RWPE2 (cell line): ENCODE measurements around the gene SPRY4.

Experiments
- ATAC-seq: fragments of 200-7000 bp; cut with Tn5 transposase; 3 replicates; pipeline ENCODE4 v1.9.1; 2021; ENCODE audit warnings: low read depth
- DNase-seq: peaks from one replicate; pipeline ENCODE4 v3.0.0-alpha.2; 2020; ENCODE audit warnings: low spot score
- H3K27ac ChIP-seq: fragments of 450-650 bp; 2 replicates; pipeline ENCODE4 v1.5.1; 2017; ENCODE audit warnings: mild to moderate bottlenecking; ENCODE audit not compliant: poor library complexity, severe bottlenecking
- H3K27me3 ChIP-seq: fragments of 250-450 bp; sonication (Bioruptor Pico); 2 replicates; pipeline ENCODE4 v1.5.1; 2021; ENCODE audit warnings: mild to moderate bottlenecking, moderate library complexity; ENCODE audit not compliant: insufficient read depth, poor library complexity, severe bottlenecking
- H3K36me3 ChIP-seq: fragments of 250-450 bp; sonication (Bioruptor Pico); 2 replicates; pipeline ENCODE4 v1.5.1; 2020; ENCODE audit warnings: low read depth, mild to moderate bottlenecking, moderate library complexity
- H3K4me1 ChIP-seq: fragments of 250-450 bp; sonication (Bioruptor Pico); 2 replicates; pipeline ENCODE4 v1.5.1; 2021; ENCODE audit warnings: mild to moderate bottlenecking, moderate library complexity; ENCODE audit not compliant: insufficient read depth, poor library complexity, severe bottlenecking
- H3K4me3 ChIP-seq: fragments of 250-450 bp; sonication (Bioruptor Pico); 2 replicates; pipeline ENCODE4 v1.5.1; 2021; ENCODE audit warnings: mild to moderate bottlenecking, moderate library complexity; ENCODE audit not compliant: severe bottlenecking
- H3K9me3 ChIP-seq: fragments of 250-450 bp; sonication (Bioruptor Pico); 2 replicates; pipeline ENCODE4 v1.5.1; 2021; ENCODE audit warnings: mild to moderate bottlenecking, moderate library complexity; ENCODE audit not compliant: severe bottlenecking
- CTCF ChIP-seq: fragments of 450-650 bp; IDR thresholded peaks from one replicate; pipeline ENCODE4 v1.5.1; 2017; ENCODE audit warnings: mild to moderate bottlenecking, moderate library complexity; ENCODE audit not compliant: poor library complexity, severe bottlenecking

Gene SPRY4

GRCh38 chr5:142358121-142358520 lies 33.3 kb upstream of the SPRY4 start:
- H3K4me3 ChIP-seq = no peak overlapping the region
- no peaks in the 10 kb centered on the region for H3K36me3 ChIP-seq
- H3K4me1 ChIP-seq = peaks cover 29% of the 10 kb centered on the region
- ATAC-seq (no peak), DNase-seq (no peak)
- H3K27ac ChIP-seq = peak overlapping the region; percentile 77
- no peaks in the 10 kb centered on the region for H3K9me3 ChIP-seq
- no peak for TF ChIP-seq CTCF
- no peaks in the 10 kb centered on the region for H3K27me3 ChIP-seq

- ATAC-seq = no peak
- peak overlapping the region; percentile 46 for H3K4me3 ChIP-seq
- H3K4me1 ChIP-seq = peaks cover 23% of the 10 kb centered on the region
- no peaks in the 10 kb centered on the region for H3K27me3 ChIP-seq
- no peak for DNase-seq
- TF ChIP-seq CTCF = no peak
- H3K27ac ChIP-seq = peak overlapping the region; percentile 77
- no peaks in the 10 kb centered on the region for H3K36me3 ChIP-seq
- no peaks in the 10 kb centered on the region for H3K9me3 ChIP-seq
These were observed 32.8 kb upstream of the SPRY4 start for GRCh38 chr5:142357469-142358090.

GRCh38 chr5:142356716-142357468 lies 32.1 kb upstream of the SPRY4 start:
- DNase-seq (peak; percentile 85), ATAC-seq (peak; percentile 84)
- Histone ChIP-seq H3K27me3 (no peaks in the 10 kb centered on the region), H3K27ac (peak overlapping the region; percentile 77), H3K4me3 (peak overlapping the region; percentile 46), H3K4me1 (peaks cover 19% of the 10 kb centered on the region), H3K36me3 (no peaks in the 10 kb centered on the region), H3K9me3 (no peaks in the 10 kb centered on the region)
- TF ChIP-seq CTCF = no peak

GRCh38 chr5:142356349-142356715 lies 31.5 kb upstream of the SPRY4 start:
- Histone ChIP-seq H3K4me3 (peak overlapping the region; percentile 46), H3K27ac (peak overlapping the region; percentile 77), H3K9me3 (no peaks in the 10 kb centered on the region), H3K36me3 (no peaks in the 10 kb centered on the region), H3K27me3 (no peaks in the 10 kb centered on the region), H3K4me1 (peaks cover 19% of the 10 kb centered on the region)
- DNase-seq = no peak
- no peak for TF ChIP-seq CTCF
- no peak for ATAC-seq

GRCh38 chr5:142353071-142353472 lies 28.3 kb upstream of the SPRY4 start:
- Histone ChIP-seq H3K9me3 (no peaks in the 10 kb centered on the region), H3K27ac (no peak overlapping the region), H3K4me3 (no peak overlapping the region), H3K4me1 (peaks cover 10% of the 10 kb centered on the region), H3K27me3 (no peaks in the 10 kb centered on the region), H3K36me3 (no peaks in the 10 kb centered on the region)
- DNase-seq = no peak
- TF ChIP-seq CTCF = no peak
- ATAC-seq = no peak
